DOHH2 (cell line): ENCODE results near the gene TTLL8.

Experiments
- EZH2phosphoT487 ChIP-seq: fragments of 200-600 bp; sonication (generic); IDR thresholded peaks from 2 replicates; pipeline ENCODE4 v1.6.1; 2017; ENCODE audit warnings: borderline replicate concordance, mild to moderate bottlenecking, antibody characterized with exemption, low read length, moderate library complexity, mixed read lengths
- TF ChIP-seq, protein P1 (sequence below): fragments of 200-600 bp; sonication (generic); IDR thresholded peaks from one replicate; pipeline ENCODE4 v1.5.1; 2014; ENCODE audit warnings: antibody characterized with exemption, mild to moderate bottlenecking, low read depth, low read length; ENCODE audit not compliant: poor library complexity, severe bottlenecking

DNA sequence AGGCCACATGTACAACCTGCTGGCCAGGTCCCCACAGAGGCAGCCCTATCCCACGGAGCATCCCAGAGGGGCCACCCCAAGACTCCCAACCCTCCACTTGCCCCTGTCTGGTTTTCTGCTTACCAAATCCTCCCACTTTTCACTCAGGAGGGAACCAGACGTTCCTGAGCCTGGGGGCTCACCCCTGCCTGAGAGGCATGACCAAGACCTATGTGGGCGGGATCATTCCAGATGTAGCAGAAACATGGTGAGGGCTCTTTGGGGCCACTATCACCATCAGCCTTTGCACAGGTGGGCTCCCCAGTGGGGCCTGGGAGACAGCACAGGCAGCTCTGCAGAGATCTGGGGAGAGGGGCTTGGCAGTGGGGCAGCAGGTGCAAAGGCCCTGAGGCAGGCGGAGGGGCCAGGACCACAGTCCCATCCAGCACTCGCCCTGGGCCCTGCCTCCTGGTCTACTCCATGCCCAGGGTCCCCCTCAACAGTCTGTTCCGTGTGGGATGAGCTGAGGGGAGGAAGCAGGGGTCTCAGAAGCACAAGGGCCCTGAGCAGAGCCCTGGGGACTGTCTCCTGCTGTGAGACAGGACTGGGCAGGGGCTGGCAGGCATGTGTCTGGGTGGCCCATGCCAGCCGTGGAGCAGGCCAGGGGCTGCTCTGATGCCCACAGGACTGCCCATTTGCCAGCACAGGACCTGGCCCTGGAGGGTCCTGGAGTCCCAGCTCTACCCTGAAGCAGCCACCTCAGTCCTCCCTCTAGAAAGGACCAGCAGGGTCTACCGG is 88.2 kb downstream of the TTLL8 start:
- TF ChIP-seq, protein P1, sequence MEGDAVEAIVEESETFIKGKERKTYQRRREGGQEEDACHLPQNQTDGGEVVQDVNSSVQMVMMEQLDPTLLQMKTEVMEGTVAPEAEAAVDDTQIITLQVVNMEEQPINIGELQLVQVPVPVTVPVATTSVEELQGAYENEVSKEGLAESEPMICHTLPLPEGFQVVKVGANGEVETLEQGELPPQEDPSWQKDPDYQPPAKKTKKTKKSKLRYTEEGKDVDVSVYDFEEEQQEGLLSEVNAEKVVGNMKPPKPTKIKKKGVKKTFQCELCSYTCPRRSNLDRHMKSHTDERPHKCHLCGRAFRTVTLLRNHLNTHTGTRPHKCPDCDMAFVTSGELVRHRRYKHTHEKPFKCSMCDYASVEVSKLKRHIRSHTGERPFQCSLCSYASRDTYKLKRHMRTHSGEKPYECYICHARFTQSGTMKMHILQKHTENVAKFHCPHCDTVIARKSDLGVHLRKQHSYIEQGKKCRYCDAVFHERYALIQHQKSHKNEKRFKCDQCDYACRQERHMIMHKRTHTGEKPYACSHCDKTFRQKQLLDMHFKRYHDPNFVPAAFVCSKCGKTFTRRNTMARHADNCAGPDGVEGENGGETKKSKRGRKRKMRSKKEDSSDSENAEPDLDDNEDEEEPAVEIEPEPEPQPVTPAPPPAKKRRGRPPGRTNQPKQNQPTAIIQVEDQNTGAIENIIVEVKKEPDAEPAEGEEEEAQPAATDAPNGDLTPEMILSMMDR = no peak
- no peak for TF ChIP-seq EZH2phosphoT487
